B cell (primary cell): ENCODE data around the gene MAFG. TPM values are rescaled to one million over a fixed set of nuclear protein-coding genes. Genes with fewer than 3 reads are reported as not detected.

ENCODE experiments used
- ATAC-seq: fragments of 200-7000 bp; cut with Tn5 transposase; one replicate; pipeline ENCODE4 v1.10.0; 2021; ENCODE audit warnings: low read depth, mild to moderate bottlenecking, moderate number of reproducible peaks, moderate library complexity
- CTCF ChIA-PET: fragments of 350-600 bp; sonication (Branson Sonifier 250); formaldehyde crosslinking; loops from one replicate; lab custom pipeline; 2021; ENCODE audit warnings: antibody characterized with exemption, inconsistent platforms; lab: Charles Lee
- POLR2A ChIA-PET: fragments of 350-600 bp; sonication (Branson Sonifier 250); formaldehyde crosslinking; loops from one replicate; lab custom pipeline; 2021; ENCODE audit warnings: antibody characterized with exemption; lab: Charles Lee
- DNase-seq: peaks from one replicate; pipeline ENCODE4 v3.0.0; 2013
- H2AFZ ChIP-seq: 2 replicates; pipeline ENCODE4 v1.6.1; 2012; ENCODE audit warnings: mild to moderate bottlenecking, low read depth, low read length; ENCODE audit not compliant: insufficient read depth, poor library complexity, severe bottlenecking
- H3K27ac ChIP-seq, 2 donors: 1 replicate in 1 of 2; 2 replicates in 1 of 2; pipeline ENCODE4 v1.5.1; 2012 to 2013; ENCODE audit warnings: low read length in 2 of 2, mild to moderate bottlenecking in 2 of 2, moderate library complexity in 1 of 2
- H3K27me3 ChIP-seq, 4 experiments: fragments of 200-600 bp in 1 of 4; sonication (generic) in 1 of 4; replicated peaks in 1 of 4; 1 replicate in 2 of 4; 2 replicates in 2 of 4; pipeline versions ENCODE4 v1.6.1 to v1.7.0; 2013 to 2016; ENCODE audit warnings: low read length in 3 of 4, mild to moderate bottlenecking in 2 of 4, mixed read lengths in 1 of 4, moderate library complexity in 1 of 4; ENCODE audit not compliant: insufficient read depth in 4 of 4, control insufficient read depth in 3 of 4; ENCODE audit errors: control extremely low read depth in 1 of 4
- H3K36me3 ChIP-seq, 2 experiments: replicated peaks in 1 of 2; 1 replicate in 1 of 2; 2 replicates in 1 of 2; pipeline versions ENCODE4 v1.6.1 to v1.7.1; 2013; ENCODE audit warnings: low read length in 1 of 2; ENCODE audit not compliant: insufficient read depth in 2 of 2, control insufficient read depth in 1 of 2; ENCODE audit errors: control extremely low read depth in 1 of 2, extremely low read depth in 1 of 2
- H3K4me1 ChIP-seq, 2 donors: fragments of 200-600 bp in 1 of 2; sonication (generic) in 1 of 2; 1 replicate in 1 of 2; 2 replicates in 1 of 2; pipeline versions ENCODE4 v1.5.1 to v1.6.1; 2013 to 2017; ENCODE audit warnings: low read length in 2 of 2; ENCODE audit not compliant: control insufficient read depth in 2 of 2, insufficient read depth in 2 of 2
- H3K4me2 ChIP-seq: replicated peaks from 2 replicates; pipeline ENCODE3; 2012; ENCODE audit warnings: mild to moderate bottlenecking, low read depth, low read length; ENCODE audit not compliant: poor library complexity, severe bottlenecking
- H3K4me3 ChIP-seq, 5 experiments: fragments of 200-600 bp in 1 of 5; sonication (generic) in 1 of 5; 1 replicate in 3 of 5; 2 replicates in 2 of 5; pipeline versions ENCODE4 v1.5.1 to v1.7.0; 2011 to 2016; ENCODE audit warnings: low read length in 4 of 5, mild to moderate bottlenecking in 4 of 5, low read depth in 2 of 5, control low read depth in 1 of 5, moderate library complexity in 1 of 5; ENCODE audit not compliant: insufficient read depth in 1 of 5; ENCODE audit errors: control extremely low read depth in 1 of 5, extremely low read depth in 1 of 5
- H3K79me2 ChIP-seq: fragments of 200-600 bp; sonication (generic); one replicate; pipeline ENCODE4 v1.6.0; 2016; ENCODE audit warnings: low read length; ENCODE audit not compliant: control insufficient read depth, insufficient read depth
- H3K9ac ChIP-seq: fragments of 200-600 bp; sonication (generic); 2 replicates; pipeline ENCODE4 v1.6.1; 2017; ENCODE audit warnings: mild to moderate bottlenecking, low read length, moderate library complexity
- H3K9me3 ChIP-seq, 3 donors: one replicate each; pipeline versions ENCODE4 v1.6.1 to v1.7.1; 2013; ENCODE audit warnings: low read length in 2 of 3; ENCODE audit not compliant: control insufficient read depth in 2 of 3, insufficient read depth in 1 of 3; ENCODE audit errors: control extremely low read depth in 1 of 3
- H4K20me1 ChIP-seq: 2 replicates; pipeline ENCODE4 v1.6.0; 2012; ENCODE audit warnings: mild to moderate bottlenecking, low read length; ENCODE audit not compliant: insufficient read depth, control insufficient read depth, poor library complexity, severe bottlenecking
- H3K27ac Mint-ChIP-seq: one replicate; pipeline ENCODE4 v1.8.0; 2021; ENCODE audit warnings: mixed read lengths
- H3K27me3 Mint-ChIP-seq: one replicate; pipeline ENCODE4 v1.8.0; 2021; ENCODE audit warnings: mixed read lengths
- H3K4me1 Mint-ChIP-seq: one replicate; pipeline ENCODE4 v1.8.0; 2021; ENCODE audit warnings: mixed read lengths
- H3K4me3 Mint-ChIP-seq: one replicate; pipeline ENCODE4 v1.8.0; 2021; ENCODE audit warnings: mixed read lengths
- H3K9me3 Mint-ChIP-seq: one replicate; pipeline ENCODE4 v1.8.0; 2022; ENCODE audit warnings: mixed read lengths; ENCODE audit not compliant: insufficient read depth
- EZH2 ChIP-seq: IDR thresholded peaks from 2 replicates; pipeline ENCODE4 v1.6.1; 2012; ENCODE audit warnings: borderline replicate concordance, low read depth, mild to moderate bottlenecking, moderate library complexity, low read length; ENCODE audit not compliant: insufficient read depth, poor library complexity, severe bottlenecking
- WGBS: methylation state at CpG from one replicate; pipeline ENCODE4 v1.1.5; 2013; ENCODE audit warnings: missing lambda C conversion rate; ENCODE audit not compliant: insufficient coverage; 5-methylcytosine and 5-hydroxymethylcytosine counted together
- intact Hi-C: fragments of 100-400 bp; cut with micrococcal nuclease; formaldehyde crosslinking; loops from one replicate; pipeline ENCODE4 v1.10.0; 2022
- polyA plus RNA-seq: library from polyadenylated mRNA; depleted of rRNA; stranded (reverse); fragments of >200 nt; gene quantifications from 2 replicates; pipeline ENCODE4 v1.2.3, GENCODE V29; 2012
- total RNA-seq, 2 donors: library from RNA; stranded (reverse); fragments of 120-200 nt in 1 of 2; gene quantifications; 1 replicate in 1 of 2; 2 replicates in 1 of 2; pipeline versions ENCODE4 v1.2.3 to v1.2.4, GENCODE V29; 2013 to 2022
- TF ChIP-seq, protein P1 (sequence below): fragments of 200-600 bp; IDR thresholded peaks from one replicate; pipeline ENCODE4 v1.8.0; 2022; ENCODE audit warnings: antibody characterized with exemption, mild to moderate bottlenecking

MAFG gene
- total and polyA plus RNA-seq, 2 donors (not counting 1 experiment from before 2014, with no cell fraction given) = 11.4 to 27.9 TPM

DNA sequence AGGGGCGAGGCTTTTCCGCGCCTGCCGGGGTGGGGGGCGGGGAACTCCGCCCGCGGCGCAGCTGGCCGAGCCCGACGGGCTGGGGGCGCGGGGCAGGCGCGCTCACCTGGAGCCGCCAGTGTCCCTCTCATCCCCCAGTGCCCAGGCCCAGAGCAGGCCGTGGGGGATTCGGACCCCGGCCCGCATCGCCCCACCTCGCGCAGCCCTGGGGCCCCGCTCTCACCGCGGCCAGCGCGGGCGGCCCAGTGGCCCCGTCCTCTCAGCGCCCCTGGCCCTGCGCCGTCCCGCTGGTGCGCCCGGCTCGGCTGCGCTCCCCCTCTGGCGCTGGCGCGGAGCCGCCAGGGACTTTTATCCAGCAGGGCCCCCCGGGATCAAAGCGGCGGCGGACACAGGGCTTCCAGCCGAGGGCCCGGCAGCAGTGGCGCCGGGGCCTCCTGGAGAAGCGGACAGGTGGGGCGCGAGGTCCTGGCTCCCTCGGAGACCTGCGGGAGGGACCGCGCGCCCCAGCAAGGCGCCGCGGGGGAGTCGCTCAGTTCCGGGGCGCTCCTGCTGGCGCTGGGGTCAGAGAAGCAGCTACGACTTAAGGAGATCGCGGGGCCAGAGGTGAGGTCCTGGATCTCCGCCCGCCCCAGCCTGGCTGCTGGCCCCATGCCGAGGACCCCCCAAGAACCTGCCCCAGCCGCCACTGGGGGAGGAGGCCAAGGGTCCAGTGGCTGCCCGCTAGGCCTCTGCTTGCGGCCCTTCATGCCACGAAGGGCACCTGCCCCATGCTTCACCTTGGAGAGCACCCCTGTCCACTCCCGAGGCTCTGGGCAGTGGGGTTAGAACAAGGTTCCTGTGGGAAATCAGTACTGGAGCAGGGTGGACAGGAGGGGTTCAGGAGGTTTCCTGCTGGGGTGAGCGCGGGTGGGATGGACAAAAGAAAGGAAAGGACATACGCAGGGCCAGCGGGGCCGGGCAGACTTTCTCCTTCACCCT, 34.3 kb upstream of the MAFG start:
- H3K27me3 Mint-ChIP-seq = peaks cover 21% of the 10 kb centered on the region
- CTCF ChIA-PET = interaction anchor here (3.0 kb wide), 1 partner anchor 194 kb away, joined by 39 read pairs; no protein-coding TSS in a partner anchor
- DNase-seq (peak; percentile 28), ATAC-seq (no peak)
- peak overlapping the region; percentile 59 for H3K4me3 Mint-ChIP-seq
- H4K20me1 ChIP-seq = no peaks in the 10 kb centered on the region
- peak overlapping the region; percentile 94 for H3K4me2 ChIP-seq
- H2AFZ ChIP-seq = no peak overlapping the region
- no peaks in the 10 kb centered on the region for H3K79me2 ChIP-seq
- H3K27ac ChIP-seq = no peak overlapping the region
- H3K4me1 ChIP-seq = peaks cover 22 to 23% of the 10 kb centered on the region in 2 donors
- peaks cover 0 to 10% (median 0%) of the 10 kb centered on the region in 3 donors for H3K9me3 ChIP-seq
- peaks cover 0 to 47% (median 30%) of the 10 kb centered on the region in 4 experiments for H3K27me3 ChIP-seq
- H3K36me3 ChIP-seq = no peaks in the 10 kb centered on the region
- peak overlapping the region; percentile 41 for H3K27ac Mint-ChIP-seq
- TF ChIP-seq EZH2 = no peak
- TF ChIP-seq, protein P1, sequence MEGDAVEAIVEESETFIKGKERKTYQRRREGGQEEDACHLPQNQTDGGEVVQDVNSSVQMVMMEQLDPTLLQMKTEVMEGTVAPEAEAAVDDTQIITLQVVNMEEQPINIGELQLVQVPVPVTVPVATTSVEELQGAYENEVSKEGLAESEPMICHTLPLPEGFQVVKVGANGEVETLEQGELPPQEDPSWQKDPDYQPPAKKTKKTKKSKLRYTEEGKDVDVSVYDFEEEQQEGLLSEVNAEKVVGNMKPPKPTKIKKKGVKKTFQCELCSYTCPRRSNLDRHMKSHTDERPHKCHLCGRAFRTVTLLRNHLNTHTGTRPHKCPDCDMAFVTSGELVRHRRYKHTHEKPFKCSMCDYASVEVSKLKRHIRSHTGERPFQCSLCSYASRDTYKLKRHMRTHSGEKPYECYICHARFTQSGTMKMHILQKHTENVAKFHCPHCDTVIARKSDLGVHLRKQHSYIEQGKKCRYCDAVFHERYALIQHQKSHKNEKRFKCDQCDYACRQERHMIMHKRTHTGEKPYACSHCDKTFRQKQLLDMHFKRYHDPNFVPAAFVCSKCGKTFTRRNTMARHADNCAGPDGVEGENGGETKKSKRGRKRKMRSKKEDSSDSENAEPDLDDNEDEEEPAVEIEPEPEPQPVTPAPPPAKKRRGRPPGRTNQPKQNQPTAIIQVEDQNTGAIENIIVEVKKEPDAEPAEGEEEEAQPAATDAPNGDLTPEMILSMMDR = no peak
- H3K9ac ChIP-seq = no peak overlapping the region
- peaks cover 6% of the 10 kb centered on the region for H3K4me1 Mint-ChIP-seq
- H3K4me3 ChIP-seq = no peak overlapping the region
- 25% methylated on average over 79 of the region's 82 CpGs for WGBS
- intact Hi-C loops = no loop called here
- POLR2A ChIA-PET = no interaction called here
- H3K9me3 Mint-ChIP-seq = no peaks in the 10 kb centered on the region
